GM19025 (cell line): Measurements from ENCODE around the gene CHAF1A.

Experiments
- ATAC-seq: cut with Tn5 transposase; IDR thresholded peaks from one replicate; pipeline ENCODE4 v1.9.1; 2021; ENCODE audit warnings: mild to moderate bottlenecking, low read depth, moderate library complexity; ENCODE audit not compliant: unreplicated experiment

The CHAF1A gene

GRCh38 chr19:4376991-4377781 is 25.3 kb upstream of the CHAF1A start:
- ATAC-seq: no peak

DNA sequence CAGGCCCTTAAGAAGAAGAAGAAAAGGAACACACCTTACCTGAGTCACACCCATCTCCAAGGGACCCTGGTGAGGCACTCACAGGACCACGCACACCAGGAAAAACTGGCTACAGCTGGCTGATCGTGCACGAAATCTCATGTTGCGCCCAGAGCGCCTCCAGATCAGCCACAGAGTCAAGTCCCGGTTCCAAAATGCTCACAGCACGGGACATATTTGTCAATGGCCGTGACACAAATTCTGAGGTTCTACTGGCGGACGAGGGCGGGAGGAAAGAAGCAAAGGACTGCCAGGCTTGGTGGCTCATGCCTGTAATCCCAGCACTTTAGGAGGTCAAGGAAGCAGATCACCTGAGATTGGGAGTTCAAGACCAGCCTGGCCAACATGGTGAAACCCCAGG is 23.6 kb upstream of the CHAF1A start:
- ATAC-seq: no peak

- ATAC-seq: no peak
These were observed 22.8 kb upstream of the CHAF1A start for GRCh38 chr19:4379383-4380253.

DNA sequence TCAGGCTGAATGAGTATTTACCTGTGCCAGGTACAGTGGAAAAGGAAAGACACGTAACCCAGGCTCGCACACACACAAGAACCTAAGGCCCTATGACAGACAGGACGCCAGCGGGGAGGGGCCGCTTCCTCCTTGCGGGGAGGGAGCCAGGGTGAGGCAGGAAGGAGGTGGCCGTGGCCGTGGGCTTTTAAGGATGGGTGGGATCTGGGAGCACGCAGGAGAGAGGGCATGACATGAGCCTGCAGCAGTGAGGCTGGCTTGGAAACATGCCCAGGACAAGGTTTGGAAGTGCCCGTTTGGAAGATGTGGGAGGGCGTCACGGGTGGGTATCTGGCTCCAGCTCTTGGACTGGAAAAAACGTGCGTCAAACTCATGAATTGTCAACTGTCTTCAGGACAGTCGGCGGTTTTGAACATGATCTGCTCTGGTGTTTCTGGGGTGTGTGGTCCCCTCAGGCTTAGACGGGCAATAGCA is 22.1 kb upstream of the CHAF1A start:
- ATAC-seq: no peak

GRCh38 chr19:4385291-4386040 is 17.0 kb upstream of the CHAF1A start:
- no peak for ATAC-seq

DNA sequence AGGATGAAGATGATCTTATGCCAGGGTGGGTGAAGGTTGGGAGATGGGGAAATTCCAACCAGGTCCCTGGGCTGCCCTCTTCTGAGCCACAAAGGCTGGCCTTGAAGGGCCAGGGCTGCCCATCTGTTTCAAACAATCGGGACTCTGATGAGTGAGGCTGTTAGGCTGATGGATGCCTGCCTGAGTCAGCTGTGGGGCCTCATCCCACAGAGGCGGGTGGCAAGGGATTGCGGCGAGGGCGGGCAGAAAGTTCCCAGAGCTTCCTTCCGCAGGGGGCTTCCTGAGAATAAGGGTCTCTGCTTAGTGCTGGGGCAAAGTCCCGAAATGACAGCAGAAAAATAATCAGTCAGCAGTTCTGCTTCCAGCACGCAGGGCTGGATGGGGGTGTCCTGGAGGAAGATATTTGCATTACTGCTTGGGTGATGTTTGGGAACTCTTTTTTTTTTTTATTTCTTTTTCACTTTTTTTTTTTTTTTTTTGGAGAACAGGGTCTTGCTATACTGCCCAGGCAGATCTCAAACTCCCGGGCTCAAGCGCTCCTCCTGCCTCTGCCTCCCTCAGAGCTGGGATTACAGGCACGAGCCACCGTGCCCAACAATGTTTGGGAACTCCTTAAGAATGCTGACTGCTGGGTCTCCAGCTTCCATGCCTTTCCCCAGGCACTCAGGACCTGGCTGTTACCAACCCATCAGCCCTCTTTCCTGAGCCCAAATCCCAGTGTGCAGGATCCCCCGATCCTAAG is 16.2 kb upstream of the CHAF1A start:
- ATAC-seq: no peak

DNA sequence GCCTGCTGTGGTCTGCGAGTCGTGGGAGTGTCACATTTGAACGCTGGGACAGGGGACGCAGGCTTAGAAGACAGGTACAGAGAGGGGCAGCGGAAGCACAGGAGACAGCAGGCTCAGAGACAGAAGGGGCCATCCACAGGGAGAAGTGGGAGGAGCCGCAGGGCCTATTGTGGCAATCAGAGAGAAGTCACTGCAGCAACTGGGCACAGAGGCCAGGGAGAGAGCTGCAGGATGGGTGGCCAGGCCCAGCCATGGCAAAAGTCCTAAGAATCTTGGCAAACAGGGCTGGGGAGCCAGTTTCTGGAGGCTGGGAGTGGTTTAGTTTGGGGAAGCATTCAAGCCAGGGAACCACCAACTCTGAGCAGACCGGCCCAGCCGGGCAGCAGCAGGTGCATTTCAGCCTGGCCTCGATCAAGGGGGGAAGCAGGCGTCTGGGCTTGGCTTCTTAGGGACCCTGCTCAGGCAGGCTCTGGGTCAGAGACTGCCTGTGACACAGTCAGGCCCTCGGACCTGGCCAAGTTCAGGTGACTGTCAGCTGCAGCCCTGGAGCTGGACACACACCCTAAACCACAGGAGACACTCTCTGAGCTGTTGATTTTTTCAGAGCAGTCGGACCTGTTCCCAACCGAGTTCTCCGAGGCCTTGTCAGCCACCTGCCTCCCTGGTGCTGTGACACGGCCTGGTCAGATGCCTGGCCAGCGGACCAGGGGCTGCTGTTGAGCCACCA is 13.9 kb upstream of the CHAF1A start:
- ATAC-seq: no peak

GRCh38 chr19:4389064-4389375 is 13.4 kb upstream of the CHAF1A start:
- no peak for ATAC-seq

GRCh38 chr19:4389511-4390016 is 12.9 kb upstream of the CHAF1A start:
- ATAC-seq: no peak

GRCh38 chr19:4390017-4390566 is 12.3 kb upstream of the CHAF1A start:
- no peak for ATAC-seq

GRCh38 chr19:4390567-4391305 is 11.7 kb upstream of the CHAF1A start:
- ATAC-seq: no peak

- no peak for ATAC-seq
These were observed 11.1 kb upstream of the CHAF1A start for GRCh38 chr19:4391306-4391693.

- no peak for ATAC-seq
These were observed 10.5 kb upstream of the CHAF1A start for GRCh38 chr19:4391701-4392483.

DNA sequence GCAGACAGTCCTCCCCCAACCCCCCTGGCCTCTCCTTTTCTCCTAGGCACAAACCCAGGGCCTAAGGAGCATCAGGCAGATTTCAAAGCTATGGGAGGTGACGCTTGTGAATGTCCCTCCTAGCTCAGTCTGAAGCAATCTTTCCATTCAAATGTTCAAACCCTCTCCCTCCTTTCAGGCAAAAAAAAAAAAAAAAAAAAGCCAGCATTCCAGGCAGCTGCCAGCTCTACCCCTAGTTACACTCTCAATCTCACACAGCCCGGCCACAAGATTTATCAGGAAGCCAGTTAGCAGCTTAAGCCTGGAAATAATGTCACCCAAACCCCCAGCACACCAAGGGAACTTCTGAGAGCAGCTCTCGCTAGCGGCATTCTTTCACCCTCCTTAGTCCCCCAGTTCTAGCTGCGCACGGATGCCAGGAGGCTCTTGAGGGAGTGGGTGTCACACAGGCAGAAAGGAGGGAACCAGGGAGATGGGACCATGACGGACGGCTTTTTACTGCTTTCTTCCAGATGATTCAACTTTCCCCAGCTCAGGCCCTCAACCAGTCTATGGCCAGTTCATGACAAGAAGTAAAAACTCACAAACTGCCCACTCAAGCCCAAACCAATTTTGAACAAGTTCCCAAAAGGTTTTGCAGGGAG is 8.4 kb upstream of the CHAF1A start:
- ATAC-seq: no peak

DNA sequence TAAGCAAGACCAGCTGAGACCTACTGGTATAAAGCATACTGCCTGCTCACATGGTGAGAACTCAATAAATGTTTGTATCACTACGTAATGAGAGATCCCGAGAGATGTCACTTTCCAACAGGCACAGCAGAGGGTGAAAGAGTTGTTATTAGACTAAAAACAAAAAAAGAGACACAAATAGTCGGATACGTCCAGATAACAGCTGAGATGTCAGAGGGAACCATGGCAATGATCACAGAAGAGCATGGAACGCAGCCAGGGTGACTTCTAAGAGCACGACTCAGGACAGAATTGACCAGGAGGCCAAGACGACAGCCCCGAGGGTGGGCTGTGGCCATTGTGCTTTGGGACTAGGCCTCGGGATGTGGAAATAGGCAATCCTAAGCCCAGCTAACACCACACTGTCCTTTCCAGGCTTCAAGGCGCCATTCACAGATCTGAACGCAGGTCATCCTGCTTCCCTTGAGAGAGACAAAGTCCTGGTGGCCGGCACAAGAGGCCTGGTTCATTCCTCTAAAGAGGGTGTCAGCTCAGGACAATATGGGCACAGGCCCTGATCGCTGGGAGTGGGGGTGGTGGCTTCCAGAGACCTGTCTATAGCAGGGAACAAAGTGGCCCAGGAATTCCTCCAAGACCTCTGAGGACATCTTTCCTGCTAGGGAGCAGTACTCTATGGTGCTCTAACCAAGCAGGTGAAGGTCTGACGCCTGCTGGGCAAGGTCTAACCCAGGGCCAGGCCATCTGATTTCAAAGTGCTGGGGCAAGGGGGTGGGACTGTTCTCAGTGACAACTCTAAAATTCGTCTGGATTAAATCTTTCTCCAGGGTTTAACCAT is 5.3 kb upstream of the CHAF1A start:
- ATAC-seq: no peak

- no peak for ATAC-seq
These were observed 2.7 kb upstream of the CHAF1A start for GRCh38 chr19:4399812-4400134.
